Suprapubic skin (tissue), 4 donors: ENCODE measurements around the gene RBMS3. TPM values are rescaled to one million over a fixed set of nuclear protein-coding genes. Genes with fewer than 3 reads are reported as not detected.
A peak's percentile ranks its signal among the peaks of the same experiment; 100 is the strongest.

Experiments used
- DNase-seq, 2 donors: peaks; one replicate each; pipeline ENCODE4 v3.0.0-alpha.2; 2019; ENCODE audit warnings: low spot score in 2 of 2
- H3K27ac ChIP-seq: fragments of 200-600 bp; sonication (generic); one replicate; pipeline ENCODE4 v1.5.1; 2019
- H3K27me3 ChIP-seq: fragments of 200-600 bp; sonication (generic); one replicate; pipeline ENCODE4 v1.5.1; 2019
- H3K36me3 ChIP-seq: fragments of 200-600 bp; sonication (generic); one replicate; pipeline ENCODE4 v1.5.1; 2019
- H3K4me1 ChIP-seq: fragments of 200-600 bp; sonication (generic); one replicate; pipeline ENCODE4 v1.5.1; 2019
- H3K4me3 ChIP-seq: fragments of 200-600 bp; sonication (generic); one replicate; pipeline ENCODE4 v1.5.1; 2019; ENCODE audit warnings: mild to moderate bottlenecking
- H3K9me3 ChIP-seq: fragments of 200-600 bp; sonication (generic); one replicate; pipeline ENCODE4 v1.5.1; 2019
- CTCF ChIP-seq, 2 donors: fragments of 200-600 bp in 1 of 2; fragments of 450-650 bp in 1 of 2; sonication (generic) in 1 of 2; IDR thresholded peaks; one replicate each; pipeline ENCODE4 v1.5.1; 2016 to 2019; ENCODE audit warnings: antibody characterized with exemption in 2 of 2, mild to moderate bottlenecking in 1 of 2, moderate library complexity in 1 of 2
- EP300 ChIP-seq: sonication (generic); formaldehyde crosslinking; IDR thresholded peaks from one replicate; pipeline ENCODE4 v1.6.1; 2017; ENCODE audit warnings: antibody characterized with exemption
- POLR2A ChIP-seq, 2 donors: fragments of 450-650 bp; IDR thresholded peaks; one replicate each; pipeline ENCODE4 v1.6.1; 2017; ENCODE audit warnings: antibody characterized with exemption in 2 of 2, mild to moderate bottlenecking in 2 of 2, moderate library complexity in 2 of 2
- POLR2AphosphoS5 ChIP-seq, 3 donors: sonication (generic); formaldehyde crosslinking; IDR thresholded peaks; one replicate each; pipeline ENCODE4 v1.6.1; 2017; ENCODE audit warnings: antibody characterized with exemption in 3 of 3
- WGBS: methylation state at CpG from one replicate; pipeline ENCODE4 v1.1.5; 2018; 5-methylcytosine and 5-hydroxymethylcytosine counted together
- total RNA-seq, 4 donors: library from RNA; depleted of rRNA; stranded (reverse); fragments of >200 nt; gene quantifications; one replicate each; pipeline ENCODE4 v1.1.0, GENCODE V29; 2016

The RBMS3 gene
- total RNA-seq, 4 donors from 2014 or later = 7.7 to 23.4 (median 11.9) TPM

GRCh38 chr3:29686889-29687592 is 406.2 kb downstream of the RBMS3 start:
- no peaks in the 10 kb centered on the region for H3K36me3 ChIP-seq
- no peak overlapping the region for H3K4me3 ChIP-seq
- H3K27me3 ChIP-seq = no peaks in the 10 kb centered on the region
- TF ChIP-seq POLR2AphosphoS5 (IDR thresholded peaks at IDR 0.05) (no peak), CTCF (IDR thresholded peaks at IDR 0.05) (no peak), POLR2A (IDR thresholded peaks at IDR 0.05) (no peak), EP300 (no peak)
- peaks cover 8% of the 10 kb centered on the region for H3K4me1 ChIP-seq
- no peak overlapping the region for H3K27ac ChIP-seq
- DNase-seq = no peak
- no peaks in the 10 kb centered on the region for H3K9me3 ChIP-seq
- 91% methylated on average over 2 of the region's 2 CpGs for WGBS

GRCh38 chr3:29690686-29691353 is 409.9 kb downstream of the RBMS3 start:
- Histone ChIP-seq H3K27ac (no peak overlapping the region), H3K4me3 (no peak overlapping the region), H3K9me3 (no peaks in the 10 kb centered on the region), H3K4me1 (peaks cover 14% of the 10 kb centered on the region), H3K27me3 (no peaks in the 10 kb centered on the region), H3K36me3 (no peaks in the 10 kb centered on the region)
- WGBS = 94% methylated on average over 2 of the region's 2 CpGs
- TF ChIP-seq POLR2AphosphoS5 (IDR thresholded peaks at IDR 0.05) (no peak), POLR2A (IDR thresholded peaks at IDR 0.05) (no peak), EP300 (no peak)
- no peak for DNase-seq

- Histone ChIP-seq H3K4me1 (peaks cover 22% of the 10 kb centered on the region), H3K27me3 (no peaks in the 10 kb centered on the region), H3K36me3 (no peaks in the 10 kb centered on the region), H3K4me3 (no peak overlapping the region), H3K9me3 (no peaks in the 10 kb centered on the region), H3K27ac (peak overlapping the region; percentile 1)
- WGBS = 29% methylated on average over 1 of the region's 1 CpG
- no peak for DNase-seq
- TF ChIP-seq POLR2AphosphoS5 (IDR thresholded peaks at IDR 0.05) = peak in 2 of 3 donors; percentile 18 to 61
- no peak for TF ChIP-seq EP300
Measured at GRCh38 chr3:29693863-29694262, 413.0 kb downstream of the RBMS3 start.

GRCh38 chr3:29694331-29694730 is 413.5 kb downstream of the RBMS3 start:
- Histone ChIP-seq H3K27ac (peak overlapping the region; percentile 1), H3K36me3 (no peaks in the 10 kb centered on the region), H3K27me3 (no peaks in the 10 kb centered on the region), H3K9me3 (no peaks in the 10 kb centered on the region), H3K4me3 (no peak overlapping the region), H3K4me1 (peaks cover 22% of the 10 kb centered on the region)
- WGBS = 73% methylated on average over 2 of the region's 2 CpGs
- DNase-seq = no peak
- TF ChIP-seq POLR2AphosphoS5 (IDR thresholded peaks at IDR 0.05) (no peak), EP300 (no peak), CTCF (IDR thresholded peaks at IDR 0.05) (no peak), POLR2A (IDR thresholded peaks at IDR 0.05) (no peak)

GRCh38 chr3:29694783-29695182 is 413.9 kb downstream of the RBMS3 start:
- TF ChIP-seq CTCF (IDR thresholded peaks at IDR 0.05) = no peak
- TF ChIP-seq EP300 = peak; percentile 46
- Histone ChIP-seq H3K36me3 (no peaks in the 10 kb centered on the region), H3K4me1 (peaks cover 22% of the 10 kb centered on the region), H3K9me3 (no peaks in the 10 kb centered on the region), H3K27ac (peak overlapping the region; percentile 77), H3K4me3 (no peak overlapping the region), H3K27me3 (no peaks in the 10 kb centered on the region)
- DNase-seq = no peak
- 81% methylated on average over 1 of the region's 1 CpG for WGBS

GRCh38 chr3:29695201-29695600 is 414.3 kb downstream of the RBMS3 start:
- Histone ChIP-seq H3K9me3 (no peaks in the 10 kb centered on the region), H3K27ac (peak overlapping the region; percentile 77), H3K4me3 (no peak overlapping the region), H3K36me3 (no peaks in the 10 kb centered on the region), H3K27me3 (no peaks in the 10 kb centered on the region), H3K4me1 (peaks cover 22% of the 10 kb centered on the region)
- no peak for TF ChIP-seq POLR2A (IDR thresholded peaks at IDR 0.05)
- TF ChIP-seq POLR2AphosphoS5 (IDR thresholded peaks at IDR 0.05) = no peak
- no peak for TF ChIP-seq CTCF (IDR thresholded peaks at IDR 0.05)
- no peak for TF ChIP-seq EP300
- WGBS = 83% methylated on average over 1 of the region's 1 CpG
- no peak for DNase-seq
